Mammary epithelial cell (primary cell): Measurements from ENCODE around the gene FDXR.

Source experiments
- EZH2 ChIP-seq: IDR thresholded peaks from 2 replicates; pipeline ENCODE4 v1.6.1; 2012; ENCODE audit warnings: low read length, inconsistent platforms, borderline replicate concordance
- TF ChIP-seq, protein P1 (sequence below), 2 donors: IDR thresholded peaks in 1 of 2; conservative IDR thresholded peaks in 1 of 2; 2 replicates each; pipeline ENCODE4 v1.5.1; 2011 to 2012; ENCODE audit warnings: inconsistent platforms in 2 of 2, low read length in 2 of 2, mild to moderate bottlenecking in 2 of 2, control low read depth in 1 of 2, low read depth in 1 of 2; ENCODE audit not compliant: insufficient read depth in 1 of 2; ENCODE audit errors: extremely low read depth in 1 of 2

DNA sequence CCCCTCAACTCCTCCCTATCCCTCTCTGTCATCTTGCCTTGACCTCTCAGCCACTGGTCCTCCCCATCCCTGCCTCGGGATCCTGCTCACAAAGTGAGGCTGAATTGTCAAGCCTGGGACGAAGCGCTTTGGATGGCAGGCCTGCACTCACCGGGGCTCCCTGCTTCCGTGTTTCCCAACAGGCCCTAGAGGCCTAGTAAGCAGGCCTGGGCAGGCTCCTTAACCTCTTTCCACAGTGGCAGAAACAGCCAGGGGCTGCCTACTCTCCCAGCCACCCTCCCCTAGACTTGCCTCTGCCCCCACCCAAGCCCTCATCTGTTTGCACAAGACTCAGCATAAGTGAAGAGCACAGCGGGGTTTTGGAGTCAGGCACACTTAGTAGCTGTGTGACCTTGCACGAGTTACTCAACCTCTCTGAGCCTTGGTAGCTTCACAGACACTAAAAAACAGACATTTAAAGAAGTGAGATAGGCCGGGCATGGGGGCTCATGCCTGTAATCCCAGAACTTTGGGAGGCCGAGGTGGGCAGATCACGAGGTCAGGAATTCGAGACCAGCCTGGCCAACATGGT is 25.7 kb upstream of the FDXR start:
- TF ChIP-seq, protein P1, sequence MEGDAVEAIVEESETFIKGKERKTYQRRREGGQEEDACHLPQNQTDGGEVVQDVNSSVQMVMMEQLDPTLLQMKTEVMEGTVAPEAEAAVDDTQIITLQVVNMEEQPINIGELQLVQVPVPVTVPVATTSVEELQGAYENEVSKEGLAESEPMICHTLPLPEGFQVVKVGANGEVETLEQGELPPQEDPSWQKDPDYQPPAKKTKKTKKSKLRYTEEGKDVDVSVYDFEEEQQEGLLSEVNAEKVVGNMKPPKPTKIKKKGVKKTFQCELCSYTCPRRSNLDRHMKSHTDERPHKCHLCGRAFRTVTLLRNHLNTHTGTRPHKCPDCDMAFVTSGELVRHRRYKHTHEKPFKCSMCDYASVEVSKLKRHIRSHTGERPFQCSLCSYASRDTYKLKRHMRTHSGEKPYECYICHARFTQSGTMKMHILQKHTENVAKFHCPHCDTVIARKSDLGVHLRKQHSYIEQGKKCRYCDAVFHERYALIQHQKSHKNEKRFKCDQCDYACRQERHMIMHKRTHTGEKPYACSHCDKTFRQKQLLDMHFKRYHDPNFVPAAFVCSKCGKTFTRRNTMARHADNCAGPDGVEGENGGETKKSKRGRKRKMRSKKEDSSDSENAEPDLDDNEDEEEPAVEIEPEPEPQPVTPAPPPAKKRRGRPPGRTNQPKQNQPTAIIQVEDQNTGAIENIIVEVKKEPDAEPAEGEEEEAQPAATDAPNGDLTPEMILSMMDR (conservative IDR thresholded peaks at IDR 0.05 in 1 of 2, IDR thresholded peaks at IDR 0.05 in 1 of 2; ENCODE audit: extremely low read depth in 1 of 2, insufficient read depth in 1 of 2, low read depth in 1 of 2, low read length in 2 of 2), result no peak
- TF ChIP-seq EZH2, result no peak
